Measurements from ENCODE around the gene DENND5A.

DENND5A gene

DNA sequence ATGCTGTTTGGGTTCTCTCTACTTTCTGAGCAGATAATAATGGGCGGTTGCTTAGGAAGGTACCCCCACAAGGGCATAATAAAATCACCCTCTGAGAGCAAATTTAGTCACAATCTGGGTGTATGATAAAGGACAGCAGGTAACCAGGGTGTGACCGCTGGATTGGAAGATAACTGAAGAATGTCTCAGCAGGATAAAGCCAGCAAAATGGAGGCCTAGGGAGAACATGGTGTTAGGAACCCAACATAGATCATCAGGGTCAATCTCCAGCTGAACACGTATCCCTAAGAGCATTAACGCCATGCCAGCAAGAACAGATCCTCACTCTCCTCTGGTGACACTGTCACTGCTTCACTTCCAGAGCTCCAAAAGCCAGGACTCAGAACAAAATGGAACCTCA lies 109.2 kb downstream of the DENND5A start:
- H3K4me1 ChIP-seq (ENCODE audit: insufficient read depth, low read length) = no peaks in the 10 kb centered on the region
- no peak overlapping the region for H3K27ac ChIP-seq (ENCODE audit: low read length)
- no peaks in the 10 kb centered on the region for H4K20me1 ChIP-seq (ENCODE audit: insufficient read depth, low read length)
- H3K4me2 ChIP-seq (ENCODE audit: insufficient read depth, low read length) = no peak overlapping the region
- H3K27me3 ChIP-seq (ENCODE audit: insufficient read depth, low read length, poor library complexity) = no peaks in the 10 kb centered on the region
- H3K4me3 ChIP-seq (ENCODE audit: low read depth in 1 of 2, low read length in 2 of 2) = no peak overlapping the region
- no peak overlapping the region for H3K9ac ChIP-seq (ENCODE audit: low read depth, low read length)
- no peaks in the 10 kb centered on the region for H3K79me2 ChIP-seq (ENCODE audit: insufficient read depth, low read length)
- no peaks in the 10 kb centered on the region for H3K36me3 ChIP-seq (ENCODE audit: insufficient read depth, low read length)
- DNase-seq (no peak), ATAC-seq (ENCODE audit: insufficient read depth, low read depth) (no peak)
- TF ChIP-seq, protein P1, sequence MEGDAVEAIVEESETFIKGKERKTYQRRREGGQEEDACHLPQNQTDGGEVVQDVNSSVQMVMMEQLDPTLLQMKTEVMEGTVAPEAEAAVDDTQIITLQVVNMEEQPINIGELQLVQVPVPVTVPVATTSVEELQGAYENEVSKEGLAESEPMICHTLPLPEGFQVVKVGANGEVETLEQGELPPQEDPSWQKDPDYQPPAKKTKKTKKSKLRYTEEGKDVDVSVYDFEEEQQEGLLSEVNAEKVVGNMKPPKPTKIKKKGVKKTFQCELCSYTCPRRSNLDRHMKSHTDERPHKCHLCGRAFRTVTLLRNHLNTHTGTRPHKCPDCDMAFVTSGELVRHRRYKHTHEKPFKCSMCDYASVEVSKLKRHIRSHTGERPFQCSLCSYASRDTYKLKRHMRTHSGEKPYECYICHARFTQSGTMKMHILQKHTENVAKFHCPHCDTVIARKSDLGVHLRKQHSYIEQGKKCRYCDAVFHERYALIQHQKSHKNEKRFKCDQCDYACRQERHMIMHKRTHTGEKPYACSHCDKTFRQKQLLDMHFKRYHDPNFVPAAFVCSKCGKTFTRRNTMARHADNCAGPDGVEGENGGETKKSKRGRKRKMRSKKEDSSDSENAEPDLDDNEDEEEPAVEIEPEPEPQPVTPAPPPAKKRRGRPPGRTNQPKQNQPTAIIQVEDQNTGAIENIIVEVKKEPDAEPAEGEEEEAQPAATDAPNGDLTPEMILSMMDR (IDR thresholded peaks at IDR 0.05; ENCODE audit: borderline replicate concordance, extremely low read depth, low read length, poor library complexity, severe bottlenecking) = no peak
- TF ChIP-seq EZH2 (IDR thresholded peaks at IDR 0.05; ENCODE audit: borderline replicate concordance, low read depth, low read length, severe bottlenecking) = no peak
- no peak overlapping the region for H2AFZ ChIP-seq (ENCODE audit: low read depth, low read length)
- H3K9me3 ChIP-seq (ENCODE audit: insufficient read depth, low read length, severe bottlenecking) = no peaks in the 10 kb centered on the region

GRCh38 chr11:9153651-9154050 lies 111.5 kb downstream of the DENND5A start:
- no peak overlapping the region for H3K4me3 ChIP-seq (ENCODE audit: low read depth in 1 of 2, low read length in 2 of 2)
- no peaks in the 10 kb centered on the region for H3K27me3 ChIP-seq (ENCODE audit: insufficient read depth, low read length, poor library complexity)
- no peaks in the 10 kb centered on the region for H3K79me2 ChIP-seq (ENCODE audit: insufficient read depth, low read length)
- no peaks in the 10 kb centered on the region for H3K36me3 ChIP-seq (ENCODE audit: insufficient read depth, low read length)
- H3K4me2 ChIP-seq (ENCODE audit: insufficient read depth, low read length) = no peak overlapping the region
- no peak for ATAC-seq (ENCODE audit: insufficient read depth, low read depth)
- no peak overlapping the region for H3K9ac ChIP-seq (ENCODE audit: low read depth, low read length)
- no peaks in the 10 kb centered on the region for H4K20me1 ChIP-seq (ENCODE audit: insufficient read depth, low read length)
- no peak for TF ChIP-seq EZH2 (IDR thresholded peaks at IDR 0.05; ENCODE audit: borderline replicate concordance, low read depth, low read length, severe bottlenecking)
- TF ChIP-seq, protein P1 (IDR thresholded peaks at IDR 0.05; ENCODE audit: borderline replicate concordance, extremely low read depth, low read length, poor library complexity, severe bottlenecking) = no peak
- no peaks in the 10 kb centered on the region for H3K9me3 ChIP-seq (ENCODE audit: insufficient read depth, low read length, severe bottlenecking)
- H3K27ac ChIP-seq (ENCODE audit: low read length) = no peak overlapping the region
- H2AFZ ChIP-seq (ENCODE audit: low read depth, low read length) = no peak overlapping the region
- H3K4me1 ChIP-seq (ENCODE audit: insufficient read depth, low read length) = no peaks in the 10 kb centered on the region
- no peak for DNase-seq

GRCh38 chr11:9151631-9152030 lies 113.5 kb downstream of the DENND5A start:
- Histone ChIP-seq H3K4me3 (ENCODE audit: low read depth in 1 of 2, low read length in 2 of 2) (no peak overlapping the region), H3K4me1 (ENCODE audit: insufficient read depth, low read length) (no peaks in the 10 kb centered on the region), H3K4me2 (ENCODE audit: insufficient read depth, low read length) (no peak overlapping the region), H3K9ac (ENCODE audit: low read depth, low read length) (no peak overlapping the region), H3K36me3 (ENCODE audit: insufficient read depth, low read length) (no peaks in the 10 kb centered on the region), H3K27me3 (ENCODE audit: insufficient read depth, low read length, poor library complexity) (no peaks in the 10 kb centered on the region), H4K20me1 (ENCODE audit: insufficient read depth, low read length) (no peaks in the 10 kb centered on the region), H3K9me3 (ENCODE audit: insufficient read depth, low read length, severe bottlenecking) (no peaks in the 10 kb centered on the region), H2AFZ (ENCODE audit: low read depth, low read length) (no peak overlapping the region), H3K27ac (ENCODE audit: low read length) (no peak overlapping the region), H3K79me2 (ENCODE audit: insufficient read depth, low read length) (no peaks in the 10 kb centered on the region)
- DNase-seq (no peak), ATAC-seq (ENCODE audit: insufficient read depth, low read depth) (no peak)
- TF ChIP-seq, protein P1 (IDR thresholded peaks at IDR 0.05; ENCODE audit: borderline replicate concordance, extremely low read depth, low read length, poor library complexity, severe bottlenecking) = no peak
- no peak for TF ChIP-seq EZH2 (IDR thresholded peaks at IDR 0.05; ENCODE audit: borderline replicate concordance, low read depth, low read length, severe bottlenecking)

DNA sequence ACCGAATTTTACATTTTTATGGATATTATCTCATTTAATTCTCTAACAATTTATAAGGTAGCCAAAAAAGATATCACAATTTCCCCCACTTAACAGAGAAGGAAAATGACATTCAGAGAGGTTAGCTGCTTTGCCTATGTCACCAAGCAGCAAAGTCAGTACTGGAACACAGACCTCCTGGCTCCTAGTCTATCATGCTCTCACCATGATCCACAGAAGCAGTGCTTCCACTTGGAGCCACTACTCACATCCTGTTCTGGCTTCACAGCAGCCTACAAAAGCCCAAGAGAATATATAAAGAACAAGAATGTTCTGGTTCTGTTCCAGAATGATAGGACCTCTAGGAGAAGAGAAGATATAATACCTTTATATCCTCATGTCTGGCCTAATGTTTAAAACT lies 114.2 kb downstream of the DENND5A start:
- Histone ChIP-seq H3K27me3 (ENCODE audit: insufficient read depth, low read length, poor library complexity) (no peaks in the 10 kb centered on the region), H3K4me2 (ENCODE audit: insufficient read depth, low read length) (no peak overlapping the region), H4K20me1 (ENCODE audit: insufficient read depth, low read length) (no peaks in the 10 kb centered on the region), H3K9ac (ENCODE audit: low read depth, low read length) (no peak overlapping the region), H3K4me3 (ENCODE audit: low read depth in 1 of 2, low read length in 2 of 2) (no peak overlapping the region), H3K4me1 (ENCODE audit: insufficient read depth, low read length) (no peaks in the 10 kb centered on the region), H3K36me3 (ENCODE audit: insufficient read depth, low read length) (no peaks in the 10 kb centered on the region), H3K79me2 (ENCODE audit: insufficient read depth, low read length) (no peaks in the 10 kb centered on the region), H3K9me3 (ENCODE audit: insufficient read depth, low read length, severe bottlenecking) (no peaks in the 10 kb centered on the region), H3K27ac (ENCODE audit: low read length) (no peak overlapping the region), H2AFZ (ENCODE audit: low read depth, low read length) (no peak overlapping the region)
- ATAC-seq (ENCODE audit: insufficient read depth, low read depth) = no peak
- DNase-seq = no peak
- no peak for TF ChIP-seq EZH2 (IDR thresholded peaks at IDR 0.05; ENCODE audit: borderline replicate concordance, low read depth, low read length, severe bottlenecking)
- TF ChIP-seq, protein P1 (IDR thresholded peaks at IDR 0.05; ENCODE audit: borderline replicate concordance, extremely low read depth, low read length, poor library complexity, severe bottlenecking) = no peak
